Activated CD8-positive, alpha-beta memory T cell treated with anti-CD3 and anti-CD28 coated beads, Interleukin-2, amount 50 U/mL, for 24 hours (primary cell): ENCODE data around the gene AANAT.

ENCODE experiments used
- DNase-seq: peaks from one replicate; pipeline ENCODE4 v3.0.0-alpha.2; 2020; ENCODE audit errors: extremely low read depth

The AANAT gene

DNA sequence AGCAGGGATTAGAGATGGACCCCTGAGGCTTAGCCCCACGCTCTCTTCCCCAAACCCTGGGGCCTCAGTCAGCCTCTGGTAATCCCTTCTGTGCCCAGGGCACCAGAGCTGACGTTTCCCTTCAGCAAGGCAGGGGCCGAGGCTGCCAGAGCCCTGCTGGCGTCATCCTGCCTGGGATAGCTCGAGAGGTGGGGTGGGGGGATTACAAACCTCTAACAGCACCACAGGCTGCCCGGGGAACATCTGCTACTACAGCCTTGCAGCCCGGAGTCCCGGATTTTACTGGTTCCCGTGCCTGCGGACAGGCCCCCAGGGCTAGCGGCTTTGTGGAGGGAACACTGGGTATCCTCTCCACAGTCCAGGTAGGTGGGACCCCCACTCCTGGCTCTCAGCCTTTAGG is at the start of gene AANAT:
Gene AANAT (plus strand): TSS at position 238 of the 400 bp plus-strand sequence. CDS start 1,144 bp downstream, outside the sequence.
- DNase-seq = no peak

DNA sequence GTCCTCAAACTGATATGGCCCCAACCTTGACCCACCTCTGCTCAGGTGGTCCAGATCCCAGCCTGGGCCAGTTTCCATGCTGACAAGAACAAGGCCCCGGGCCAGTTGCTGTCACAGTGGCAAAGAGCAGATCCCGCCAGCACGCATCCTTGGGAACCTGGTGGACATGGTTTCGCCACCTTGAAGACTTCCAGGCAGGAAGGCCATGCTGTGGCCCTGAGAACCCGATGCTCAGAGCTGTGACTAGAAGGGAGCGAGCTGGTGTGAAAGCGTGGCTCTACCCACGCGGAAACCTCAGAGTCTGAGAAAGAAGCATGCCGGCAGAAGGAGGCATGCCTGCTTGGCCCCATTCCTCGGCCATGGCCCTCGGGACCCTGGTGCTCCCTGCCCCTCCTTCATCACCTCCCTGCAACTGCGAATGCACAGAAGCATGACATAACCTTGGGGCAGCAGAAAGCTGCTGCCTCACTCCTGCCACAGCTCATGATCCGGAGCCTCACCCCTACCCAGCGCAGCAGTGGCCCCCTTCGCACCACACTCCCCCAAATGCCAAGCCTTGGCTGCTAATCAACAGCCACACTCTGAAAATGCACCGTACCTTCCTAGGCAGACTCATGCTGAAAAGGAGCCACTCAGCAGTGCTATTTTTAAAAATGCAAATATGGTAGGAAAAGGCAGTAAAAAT is 47.7 kb upstream of the AANAT start:
- no peak for DNase-seq

DNA sequence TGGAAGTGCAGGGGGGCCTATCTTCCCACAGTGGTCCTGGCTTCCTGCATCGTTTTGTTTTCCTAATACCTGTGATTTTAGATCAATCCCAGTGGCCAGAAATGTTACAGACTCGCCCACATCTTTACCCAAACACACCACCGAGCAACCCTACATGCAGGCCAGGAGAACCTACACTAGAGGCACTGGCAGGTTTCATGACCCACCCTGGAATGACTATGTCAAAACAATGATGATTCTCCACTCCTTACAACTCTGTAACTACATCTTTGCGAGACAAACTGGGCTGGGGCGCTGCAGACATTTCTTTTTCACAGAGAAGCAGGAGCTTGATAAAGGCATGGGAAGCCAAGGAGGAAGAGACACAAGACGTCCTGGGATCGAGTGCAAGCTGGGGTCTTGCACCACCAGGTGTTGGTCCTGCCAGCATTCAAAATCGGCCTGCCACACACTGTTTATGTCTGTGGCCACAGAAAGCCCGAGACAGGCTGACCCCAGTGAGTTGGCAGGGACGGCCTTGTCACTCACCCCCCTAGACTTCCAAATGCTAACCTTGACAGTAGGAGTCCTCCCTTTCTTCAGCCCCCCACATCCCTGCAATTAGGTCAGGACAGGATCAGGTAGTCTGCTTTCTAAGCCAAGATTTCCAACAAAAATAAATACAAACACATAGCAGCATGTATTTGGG is 46.9 kb upstream of the AANAT start:
- no peak for DNase-seq

DNA sequence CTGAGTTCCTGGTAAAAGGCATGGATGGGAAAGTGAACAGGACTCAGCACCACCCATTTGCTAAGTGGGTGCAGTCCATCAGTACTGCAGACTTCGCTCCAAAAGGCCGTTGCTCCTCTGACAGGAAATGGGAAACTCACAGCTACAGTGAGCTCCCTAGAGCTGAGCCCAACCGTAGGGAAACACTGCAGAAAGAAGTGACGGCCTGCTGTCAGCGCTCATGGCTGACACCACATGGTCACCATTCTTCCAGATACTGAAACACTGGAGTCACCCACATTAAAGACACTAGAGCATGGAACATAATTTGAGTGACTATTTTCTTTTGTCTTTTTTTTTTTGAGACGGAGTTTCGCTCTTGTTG is 46.4 kb upstream of the AANAT start:
- DNase-seq = no peak

DNA sequence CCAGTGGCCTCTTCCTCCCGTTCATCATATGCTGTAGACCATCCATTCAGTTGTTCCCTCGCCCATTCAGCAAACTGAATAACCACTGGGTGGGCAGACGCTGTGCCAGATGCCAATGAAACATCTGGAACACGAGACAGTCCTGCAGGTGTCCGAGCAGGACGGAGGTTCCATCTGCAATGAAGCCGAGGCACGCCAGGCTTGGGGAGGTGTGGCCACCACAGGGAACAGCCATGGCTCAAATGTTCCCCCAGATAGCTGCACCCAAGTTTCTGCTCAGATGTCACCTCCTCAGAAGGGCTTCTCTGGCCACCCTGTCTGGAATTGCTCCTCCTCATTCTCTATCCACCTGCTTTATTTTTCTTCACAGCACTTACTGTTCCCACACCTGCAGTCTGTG is 45.0 kb upstream of the AANAT start:
- DNase-seq = no peak

DNA sequence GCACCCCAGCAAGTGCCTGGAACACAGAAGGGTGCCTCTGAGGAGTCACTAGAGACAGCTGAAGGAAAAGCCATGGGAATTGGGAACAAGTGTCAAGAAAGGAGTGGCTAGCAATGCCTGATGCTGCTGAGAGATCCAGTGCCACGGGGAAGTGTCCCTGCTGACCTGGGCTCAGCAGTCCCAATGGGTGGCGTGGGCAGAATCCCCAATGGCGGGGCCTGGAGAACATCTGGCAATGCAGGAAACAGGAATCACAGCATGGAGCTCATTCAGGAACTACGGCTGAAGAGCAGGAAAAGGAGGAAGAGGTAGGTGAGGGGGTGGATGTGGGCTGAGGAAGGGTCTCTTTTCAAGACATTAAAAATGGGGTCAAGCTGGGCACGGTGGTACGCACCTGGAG is 44.5 kb upstream of the AANAT start:
- no peak for DNase-seq

GRCh38 chr17:76426853-76427252 is 40.5 kb upstream of the AANAT start:
- no peak for DNase-seq

DNA sequence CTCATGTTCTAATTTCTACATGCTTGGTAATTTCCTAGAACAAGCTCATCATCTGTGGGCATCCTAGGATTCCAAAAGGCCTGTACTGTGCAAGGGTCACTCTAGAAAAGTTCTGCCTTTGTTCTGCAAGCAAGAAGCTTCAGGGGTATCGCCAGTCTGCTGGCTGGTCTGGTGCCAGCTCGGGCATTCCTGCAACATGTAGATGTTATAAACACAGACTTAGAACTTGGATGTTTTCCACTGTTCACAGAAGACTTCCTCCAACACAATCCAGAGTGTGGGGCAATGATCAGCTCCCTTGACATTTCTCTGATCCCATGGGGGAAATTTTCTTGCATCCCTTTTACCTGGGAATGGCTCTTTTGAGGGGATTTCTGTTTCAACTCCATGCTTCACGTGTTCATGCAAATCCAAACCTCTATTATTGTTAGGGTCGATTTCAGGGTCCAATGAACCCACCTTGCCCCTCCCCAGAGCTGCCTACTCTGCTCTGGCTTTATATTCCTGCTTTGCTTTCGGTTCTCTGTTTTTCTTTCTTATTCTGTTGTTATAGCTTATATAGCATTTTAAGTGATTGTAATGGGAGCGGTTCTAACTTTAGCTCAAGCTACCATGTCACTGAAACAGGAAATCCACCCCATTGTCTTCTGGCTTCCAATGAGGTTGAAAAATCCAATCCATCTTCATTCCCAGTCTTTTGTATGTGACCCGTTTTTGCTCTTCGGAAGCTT is 39.7 kb upstream of the AANAT start:
- no peak for DNase-seq

DNA sequence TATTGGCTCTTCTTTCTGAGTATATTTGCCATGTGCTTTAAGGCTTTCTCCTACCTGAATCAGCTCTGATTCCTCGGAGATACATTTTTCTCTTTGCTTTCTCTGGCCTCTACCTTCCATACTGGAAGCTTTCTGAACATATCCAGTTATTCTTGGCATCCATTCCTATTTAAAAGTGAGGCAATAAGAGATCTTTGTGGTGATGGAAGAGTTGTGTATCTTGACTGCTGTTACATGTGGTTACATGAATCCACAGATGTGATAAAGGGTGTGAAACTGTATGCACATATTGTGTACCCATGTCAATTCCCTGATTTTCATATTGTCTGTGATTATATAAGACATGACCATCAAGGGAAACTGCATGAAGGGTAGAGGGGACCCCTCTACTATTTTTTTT is 38.9 kb upstream of the AANAT start:
- no peak for DNase-seq

- no peak for DNase-seq
Measured at GRCh38 chr17:76431509-76431908, 35.9 kb upstream of the AANAT start.

GRCh38 chr17:76432004-76432403 is 35.4 kb upstream of the AANAT start:
- DNase-seq = no peak

GRCh38 chr17:76432712-76433336 is 34.6 kb upstream of the AANAT start:
- DNase-seq = no peak

GRCh38 chr17:76433693-76434092 is 33.7 kb upstream of the AANAT start:
- DNase-seq = no peak

- no peak for DNase-seq
Measured at GRCh38 chr17:76434870-76435269, 32.5 kb upstream of the AANAT start.

DNA sequence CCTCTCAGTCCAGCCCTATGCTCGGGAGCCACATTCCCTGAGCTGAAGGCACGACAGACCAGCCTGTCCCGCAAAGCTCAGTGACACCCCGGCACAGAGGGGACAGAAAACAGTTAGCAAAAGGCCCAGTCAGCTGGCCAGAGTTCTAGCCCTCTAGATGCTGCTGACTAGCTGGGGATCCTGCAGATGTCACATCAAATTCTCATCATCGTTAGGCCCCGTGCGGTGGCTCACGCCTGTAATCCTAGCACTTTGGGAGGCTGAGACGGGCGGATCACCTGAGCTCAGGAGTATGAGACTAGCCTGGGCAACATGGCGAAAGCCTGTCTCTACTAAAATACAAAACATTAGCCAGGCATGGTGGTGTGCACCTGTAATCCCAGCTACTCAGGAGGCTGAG is 31.7 kb upstream of the AANAT start:
- DNase-seq = no peak

GRCh38 chr17:76437467-76438402 is 29.7 kb upstream of the AANAT start:
- DNase-seq = no peak

- DNase-seq = no peak
Measured at GRCh38 chr17:76438906-76439305, 28.5 kb upstream of the AANAT start.

- DNase-seq = no peak
Measured at GRCh38 chr17:76439314-76439928, 28.0 kb upstream of the AANAT start.

DNA sequence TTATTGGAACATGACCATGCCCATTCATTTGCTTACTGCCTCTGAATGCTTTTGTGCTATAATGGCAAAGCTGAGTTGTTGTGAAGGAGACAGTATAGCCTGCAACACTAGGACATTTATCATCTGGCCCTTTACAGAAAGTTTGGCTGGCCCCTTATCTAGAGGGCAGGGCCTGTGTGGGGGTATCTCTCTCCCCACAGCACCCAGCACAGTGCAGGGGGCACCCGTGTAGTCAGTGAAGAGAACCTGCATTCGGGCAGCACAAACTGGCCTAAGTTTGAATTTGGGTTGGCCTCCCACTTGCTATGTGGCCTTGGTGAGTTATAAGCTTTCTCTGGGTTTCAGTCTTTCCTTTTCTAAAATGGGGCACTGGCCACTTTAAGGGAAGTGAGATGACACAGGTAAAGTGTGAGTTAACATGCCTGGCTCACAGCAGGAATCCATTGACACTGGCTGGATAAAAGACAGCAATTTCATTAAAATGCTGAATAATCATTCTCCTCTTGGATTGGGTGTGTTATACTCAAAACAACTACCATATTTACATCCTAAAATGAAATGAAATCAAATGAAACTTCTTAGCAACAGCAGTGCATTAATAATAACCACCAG is 26.5 kb upstream of the AANAT start:
- no peak for DNase-seq

- no peak for DNase-seq
Measured at GRCh38 chr17:76441686-76442340, 25.6 kb upstream of the AANAT start.
